ENCODE data around the gene ADGRG2. TPM values are rescaled to one million over a fixed set of nuclear protein-coding genes. Genes with fewer than 3 reads are reported as not detected.

The ADGRG2 gene
- total RNA-seq, 1 experiment from 2014 or later = 8.2 TPM

GRCh38 chrX:18985186-18985435, 137.2 kb downstream of the ADGRG2 start:
- H3K27me3 Mint-ChIP-seq (ENCODE audit: low read depth) = no peaks in the 10 kb centered on the region
- TF ChIP-seq, protein P1, sequence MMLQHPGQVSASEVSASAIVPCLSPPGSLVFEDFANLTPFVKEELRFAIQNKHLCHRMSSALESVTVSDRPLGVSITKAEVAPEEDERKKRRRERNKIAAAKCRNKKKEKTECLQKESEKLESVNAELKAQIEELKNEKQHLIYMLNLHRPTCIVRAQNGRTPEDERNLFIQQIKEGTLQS (CRISPR knock-in tag; conservative IDR thresholded peaks at IDR 0.05) = no peak
- TF ChIP-seq ZNF232 (CRISPR knock-in tag; IDR thresholded peaks at IDR 0.05) = no peak
- H3K9me3 Mint-ChIP-seq = no peaks in the 10 kb centered on the region
- H3K27ac Mint-ChIP-seq = peak overlapping the region; percentile 72
- ATAC-seq = no peak
- H3K4me1 Mint-ChIP-seq = no peaks in the 10 kb centered on the region
- POLR2A ChIA-PET = no interaction called here
- CTCF ChIA-PET = interaction anchor here (0.9 to 1.1 kb wide), 2 partner anchors 10 to 33 kb away, joined by 5 read pairs; no protein-coding TSS in a partner anchor
- no peaks in the 10 kb centered on the region for H3K36me3 Mint-ChIP-seq
- H3K4me3 Mint-ChIP-seq = peak overlapping the region; percentile 83
- no peak for DNase-seq (ENCODE audit: low spot score)

DNA sequence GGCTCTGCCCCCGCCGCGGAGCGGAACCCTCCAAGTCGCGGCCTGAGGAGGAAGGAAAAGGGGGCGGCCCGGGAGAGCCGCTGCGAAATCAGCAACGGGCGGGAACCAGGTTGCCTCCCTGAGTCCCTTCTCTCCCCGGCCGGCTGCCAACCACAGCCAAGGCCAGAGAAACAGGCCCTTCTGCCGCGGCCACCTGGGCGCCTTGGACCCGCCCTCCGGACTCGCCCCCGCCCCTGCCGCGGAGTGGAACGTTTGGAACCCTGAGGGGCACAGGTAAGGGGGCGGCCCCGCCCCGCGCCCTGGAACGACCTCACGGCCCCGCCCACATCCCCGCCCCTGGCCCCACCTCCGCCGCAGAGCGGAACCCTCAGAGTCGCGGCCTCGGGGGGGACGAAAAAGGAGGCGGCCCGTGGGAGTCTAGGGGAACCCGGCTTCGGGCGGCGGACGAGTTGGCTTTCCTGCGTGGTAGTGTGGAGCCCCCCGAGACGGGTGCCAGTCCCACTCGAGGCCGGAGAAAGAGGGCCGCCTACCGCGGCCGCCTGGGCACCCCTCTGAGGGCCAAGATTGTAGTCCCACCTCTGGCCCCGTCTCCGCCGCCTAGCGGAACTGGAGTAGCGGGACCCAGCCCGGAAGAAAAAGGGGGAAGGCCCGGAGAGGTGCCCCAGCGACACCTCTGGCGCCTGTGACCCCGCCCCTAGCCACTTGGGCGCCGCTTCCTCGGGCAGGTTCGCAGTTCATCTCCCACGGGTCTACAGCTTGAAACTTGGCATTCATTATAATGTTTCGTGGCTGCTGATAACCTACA, 137.7 kb downstream of the ADGRG2 start:
- peak overlapping the region; percentile 83 for H3K4me3 Mint-ChIP-seq
- ChIA-PET CTCF (interaction anchor here (0.9 to 1.2 kb wide), 3 partner anchors 10 to 350 kb away, joined by 5 read pairs; no protein-coding TSS in a partner anchor), POLR2A (no interaction called here)
- TF ChIP-seq, protein P2, sequence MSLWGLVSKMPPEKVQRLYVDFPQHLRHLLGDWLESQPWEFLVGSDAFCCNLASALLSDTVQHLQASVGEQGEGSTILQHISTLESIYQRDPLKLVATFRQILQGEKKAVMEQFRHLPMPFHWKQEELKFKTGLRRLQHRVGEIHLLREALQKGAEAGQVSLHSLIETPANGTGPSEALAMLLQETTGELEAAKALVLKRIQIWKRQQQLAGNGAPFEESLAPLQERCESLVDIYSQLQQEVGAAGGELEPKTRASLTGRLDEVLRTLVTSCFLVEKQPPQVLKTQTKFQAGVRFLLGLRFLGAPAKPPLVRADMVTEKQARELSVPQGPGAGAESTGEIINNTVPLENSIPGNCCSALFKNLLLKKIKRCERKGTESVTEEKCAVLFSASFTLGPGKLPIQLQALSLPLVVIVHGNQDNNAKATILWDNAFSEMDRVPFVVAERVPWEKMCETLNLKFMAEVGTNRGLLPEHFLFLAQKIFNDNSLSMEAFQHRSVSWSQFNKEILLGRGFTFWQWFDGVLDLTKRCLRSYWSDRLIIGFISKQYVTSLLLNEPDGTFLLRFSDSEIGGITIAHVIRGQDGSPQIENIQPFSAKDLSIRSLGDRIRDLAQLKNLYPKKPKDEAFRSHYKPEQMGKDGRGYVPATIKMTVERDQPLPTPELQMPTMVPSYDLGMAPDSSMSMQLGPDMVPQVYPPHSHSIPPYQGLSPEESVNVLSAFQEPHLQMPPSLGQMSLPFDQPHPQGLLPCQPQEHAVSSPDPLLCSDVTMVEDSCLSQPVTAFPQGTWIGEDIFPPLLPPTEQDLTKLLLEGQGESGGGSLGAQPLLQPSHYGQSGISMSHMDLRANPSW (CRISPR knock-in tag; conservative IDR thresholded peaks at IDR 0.05; ENCODE audit: low read depth) = no peak
- TF ChIP-seq ZBTB43 (CRISPR knock-in tag; IDR thresholded peaks at IDR 0.05) = no peak
- TF ChIP-seq EMX1 (CRISPR knock-in tag; IDR thresholded peaks at IDR 0.05) = no peak
- no peak for TF ChIP-seq GTF2I (CRISPR knock-in tag; conservative IDR thresholded peaks at IDR 0.05)
- no peak for TF ChIP-seq SMAD3 (CRISPR knock-in tag; IDR thresholded peaks at IDR 0.05; ENCODE audit: borderline replicate concordance)
- TF ChIP-seq NFATC4 (CRISPR knock-in tag; IDR thresholded peaks at IDR 0.05) = no peak
- no peak for TF ChIP-seq SOX15 (CRISPR knock-in tag; IDR thresholded peaks at IDR 0.05)
- no peak for TF ChIP-seq ZNF423 (CRISPR knock-in tag; IDR thresholded peaks at IDR 0.05)
- no peak for TF ChIP-seq NR3C1 (CRISPR knock-in tag; conservative IDR thresholded peaks at IDR 0.05; ENCODE audit: low read depth)
- TF ChIP-seq PRDM15 (CRISPR knock-in tag; IDR thresholded peaks at IDR 0.05) = no peak
- no peak for TF ChIP-seq TP53 (CRISPR knock-in tag; IDR thresholded peaks at IDR 0.05)
- TF ChIP-seq FOXP1 (CRISPR knock-in tag; IDR thresholded peaks at IDR 0.05; ENCODE audit: borderline replicate concordance) = peak; percentile 38; the same call in 1 of the 2 replicates
- no peak for TF ChIP-seq NFE2L1 (CRISPR knock-in tag; IDR thresholded peaks at IDR 0.05)
- no peak for TF ChIP-seq MYBL2 (CRISPR knock-in tag; IDR thresholded peaks at IDR 0.05)
- TF ChIP-seq RORB (CRISPR knock-in tag; IDR thresholded peaks at IDR 0.05) = no peak
- peak; percentile 56; the same call in 1 of the 2 replicates for TF ChIP-seq GABPB1 (CRISPR knock-in tag; IDR thresholded peaks at IDR 0.05)
- TF ChIP-seq, protein P3, sequence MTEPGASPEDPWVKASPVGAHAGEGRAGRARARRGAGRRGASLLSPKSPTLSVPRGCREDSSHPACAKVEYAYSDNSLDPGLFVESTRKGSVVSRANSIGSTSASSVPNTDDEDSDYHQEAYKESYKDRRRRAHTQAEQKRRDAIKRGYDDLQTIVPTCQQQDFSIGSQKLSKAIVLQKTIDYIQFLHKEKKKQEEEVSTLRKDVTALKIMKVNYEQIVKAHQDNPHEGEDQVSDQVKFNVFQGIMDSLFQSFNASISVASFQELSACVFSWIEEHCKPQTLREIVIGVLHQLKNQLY (CRISPR knock-in tag; IDR thresholded peaks at IDR 0.05) = no peak
- TF ChIP-seq, protein P4, sequence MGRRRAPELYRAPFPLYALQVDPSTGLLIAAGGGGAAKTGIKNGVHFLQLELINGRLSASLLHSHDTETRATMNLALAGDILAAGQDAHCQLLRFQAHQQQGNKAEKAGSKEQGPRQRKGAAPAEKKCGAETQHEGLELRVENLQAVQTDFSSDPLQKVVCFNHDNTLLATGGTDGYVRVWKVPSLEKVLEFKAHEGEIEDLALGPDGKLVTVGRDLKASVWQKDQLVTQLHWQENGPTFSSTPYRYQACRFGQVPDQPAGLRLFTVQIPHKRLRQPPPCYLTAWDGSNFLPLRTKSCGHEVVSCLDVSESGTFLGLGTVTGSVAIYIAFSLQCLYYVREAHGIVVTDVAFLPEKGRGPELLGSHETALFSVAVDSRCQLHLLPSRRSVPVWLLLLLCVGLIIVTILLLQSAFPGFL (CRISPR knock-in tag; IDR thresholded peaks at IDR 0.05; ENCODE audit: borderline replicate concordance) = no peak
- H3K36me3 Mint-ChIP-seq = no peaks in the 10 kb centered on the region
- DNase-seq (ENCODE audit: low spot score) (peak; percentile 80), ATAC-seq (peak; percentile 87)
- no peaks in the 10 kb centered on the region for H3K9me3 Mint-ChIP-seq
- H3K27me3 Mint-ChIP-seq (ENCODE audit: low read depth) = no peaks in the 10 kb centered on the region
- peak overlapping the region; percentile 72 for H3K27ac Mint-ChIP-seq
- no peaks in the 10 kb centered on the region for H3K4me1 Mint-ChIP-seq

Measured in WTC11 (cell line).